ENCODE measurements around the gene MORC1.

DNA sequence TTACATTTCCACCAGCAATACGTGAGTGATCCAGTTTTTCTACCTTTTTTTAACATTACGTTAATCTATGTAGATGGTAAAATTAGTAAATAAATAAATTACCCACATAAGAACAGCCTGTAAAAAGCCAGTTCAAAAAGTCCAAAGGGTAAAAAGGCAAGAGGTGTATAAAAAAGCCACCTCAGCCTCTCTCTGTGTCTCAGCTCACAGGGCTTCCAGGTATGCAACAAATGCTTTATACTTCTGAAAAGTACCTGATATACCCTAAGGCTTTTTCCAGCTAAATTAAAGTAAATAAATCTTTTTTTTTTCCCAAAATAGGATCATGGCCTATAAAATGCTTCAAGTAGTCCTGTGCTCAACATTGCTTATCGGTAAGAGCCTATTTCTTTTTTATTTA, 18.6 kb upstream of the MORC1 start, which contains the start of gene C3orf85:
- TF ChIP-seq MAZ (IDR thresholded peaks at IDR 0.05; ENCODE audit: borderline replicate concordance, low read depth, low read length) (no peak), POLR2AphosphoS2 (conservative IDR thresholded peaks at IDR 0.05; ENCODE audit: low read length) (no peak), RAD21 (conservative IDR thresholded peaks at IDR 0.05 in 1 of 2, IDR thresholded peaks at IDR 0.05 in 1 of 2) (no peak), POLR2A (IDR thresholded peaks at IDR 0.05; ENCODE audit: low read length) (no peak), KDM5A (IDR thresholded peaks at IDR 0.05) (no peak)
- TF ChIP-seq, protein P1, sequence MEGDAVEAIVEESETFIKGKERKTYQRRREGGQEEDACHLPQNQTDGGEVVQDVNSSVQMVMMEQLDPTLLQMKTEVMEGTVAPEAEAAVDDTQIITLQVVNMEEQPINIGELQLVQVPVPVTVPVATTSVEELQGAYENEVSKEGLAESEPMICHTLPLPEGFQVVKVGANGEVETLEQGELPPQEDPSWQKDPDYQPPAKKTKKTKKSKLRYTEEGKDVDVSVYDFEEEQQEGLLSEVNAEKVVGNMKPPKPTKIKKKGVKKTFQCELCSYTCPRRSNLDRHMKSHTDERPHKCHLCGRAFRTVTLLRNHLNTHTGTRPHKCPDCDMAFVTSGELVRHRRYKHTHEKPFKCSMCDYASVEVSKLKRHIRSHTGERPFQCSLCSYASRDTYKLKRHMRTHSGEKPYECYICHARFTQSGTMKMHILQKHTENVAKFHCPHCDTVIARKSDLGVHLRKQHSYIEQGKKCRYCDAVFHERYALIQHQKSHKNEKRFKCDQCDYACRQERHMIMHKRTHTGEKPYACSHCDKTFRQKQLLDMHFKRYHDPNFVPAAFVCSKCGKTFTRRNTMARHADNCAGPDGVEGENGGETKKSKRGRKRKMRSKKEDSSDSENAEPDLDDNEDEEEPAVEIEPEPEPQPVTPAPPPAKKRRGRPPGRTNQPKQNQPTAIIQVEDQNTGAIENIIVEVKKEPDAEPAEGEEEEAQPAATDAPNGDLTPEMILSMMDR (IDR thresholded peaks at IDR 0.05), result no peak
- TF ChIP-seq, protein P2, sequence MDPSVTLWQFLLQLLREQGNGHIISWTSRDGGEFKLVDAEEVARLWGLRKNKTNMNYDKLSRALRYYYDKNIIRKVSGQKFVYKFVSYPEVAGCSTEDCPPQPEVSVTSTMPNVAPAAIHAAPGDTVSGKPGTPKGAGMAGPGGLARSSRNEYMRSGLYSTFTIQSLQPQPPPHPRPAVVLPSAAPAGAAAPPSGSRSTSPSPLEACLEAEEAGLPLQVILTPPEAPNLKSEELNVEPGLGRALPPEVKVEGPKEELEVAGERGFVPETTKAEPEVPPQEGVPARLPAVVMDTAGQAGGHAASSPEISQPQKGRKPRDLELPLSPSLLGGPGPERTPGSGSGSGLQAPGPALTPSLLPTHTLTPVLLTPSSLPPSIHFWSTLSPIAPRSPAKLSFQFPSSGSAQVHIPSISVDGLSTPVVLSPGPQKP (IDR thresholded peaks at IDR 0.05; ENCODE audit: low read depth, low read length), result no peak
- TF ChIP-seq, protein P3, sequence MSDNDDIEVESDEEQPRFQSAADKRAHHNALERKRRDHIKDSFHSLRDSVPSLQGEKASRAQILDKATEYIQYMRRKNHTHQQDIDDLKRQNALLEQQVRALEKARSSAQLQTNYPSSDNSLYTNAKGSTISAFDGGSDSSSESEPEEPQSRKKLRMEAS (IDR thresholded peaks at IDR 0.05), result no peak

Measured in A549 (cell line).